Naive thymus-derived CD4-positive, alpha-beta T cell (primary cell): ENCODE data around the gene GRIK4. TPM values are rescaled to one million over a fixed set of nuclear protein-coding genes. Genes with fewer than 3 reads are reported as not detected.
A peak's percentile ranks its signal among the peaks of the same experiment; 100 is the strongest.

Experiments
- ATAC-seq: fragments of 150-1000 bp; cut with Tn5 transposase; 2 replicates; pipeline ENCODE4 v1.10.0; 2021; ENCODE audit warnings: mild to moderate bottlenecking, moderate library complexity
- CTCF ChIA-PET: fragments of 350-600 bp; sonication (Branson Sonifier 250); formaldehyde crosslinking; loops from one replicate; lab custom pipeline; 2021; ENCODE audit warnings: antibody characterized with exemption; lab: Charles Lee
- POLR2A ChIA-PET: fragments of 350-600 bp; sonication (Branson Sonifier 250); formaldehyde crosslinking; loops from one replicate; lab custom pipeline; 2021; ENCODE audit warnings: antibody characterized with exemption, inconsistent platforms; lab: Charles Lee
- DNase-seq, 9 donors: peaks; one replicate each; pipeline versions ENCODE4 v3.0.0 to v3.0.0-alpha.2; 2020 to 2022; ENCODE audit warnings: mixed read lengths in 1 of 9
- H3K27ac ChIP-seq: one replicate; pipeline ENCODE4 v1.7.0; 2013; ENCODE audit warnings: mild to moderate bottlenecking, low read depth, low read length, moderate library complexity
- H3K27me3 ChIP-seq, 2 donors: one replicate each; pipeline ENCODE4 v1.7.0; 2013; ENCODE audit warnings: low read length in 2 of 2, mild to moderate bottlenecking in 2 of 2, moderate library complexity in 2 of 2; ENCODE audit not compliant: control insufficient read depth in 2 of 2, insufficient read depth in 2 of 2
- H3K36me3 ChIP-seq, 3 experiments: 1 replicate in 2 of 3; 2 replicates in 1 of 3; pipeline ENCODE4 v1.7.0; 2013; ENCODE audit warnings: low read length in 3 of 3, mild to moderate bottlenecking in 3 of 3, moderate library complexity in 1 of 3; ENCODE audit not compliant: insufficient read depth in 3 of 3, control insufficient read depth in 2 of 3
- H3K4me1 ChIP-seq, 2 donors: one replicate each; pipeline ENCODE4 v1.7.0; 2013; ENCODE audit warnings: low read length in 2 of 2, mild to moderate bottlenecking in 2 of 2, moderate library complexity in 1 of 2; ENCODE audit not compliant: control insufficient read depth in 2 of 2, insufficient read depth in 2 of 2
- H3K4me3 ChIP-seq: 2 replicates; pipeline ENCODE4 v1.7.0; 2013; ENCODE audit warnings: mild to moderate bottlenecking, low read length
- H3K9me3 ChIP-seq, 3 experiments: 1 replicate in 2 of 3; 2 replicates in 1 of 3; pipeline ENCODE4 v1.7.0; 2013; ENCODE audit warnings: low read length in 3 of 3; ENCODE audit not compliant: control insufficient read depth in 2 of 3
- H3K27ac Mint-ChIP-seq, 9 donors: one replicate each; pipeline ENCODE4 v1.8.0; 2020 to 2022; ENCODE audit warnings: mixed read lengths in 9 of 9, mild to moderate bottlenecking in 8 of 9, moderate library complexity in 5 of 9, inconsistent platforms in 2 of 9
- H3K27me3 Mint-ChIP-seq, 5 donors: one replicate each; pipeline ENCODE4 v1.8.0; 2021 to 2022; ENCODE audit warnings: mixed read lengths in 5 of 5, mild to moderate bottlenecking in 1 of 5
- H3K36me3 Mint-ChIP-seq, 5 donors: one replicate each; pipeline ENCODE4 v1.8.0; 2020 to 2022; ENCODE audit warnings: mixed read lengths in 5 of 5, mild to moderate bottlenecking in 3 of 5, inconsistent platforms in 1 of 5
- H3K4me1 Mint-ChIP-seq, 7 donors: one replicate each; pipeline ENCODE4 v1.8.0; 2020 to 2022; ENCODE audit warnings: mixed read lengths in 7 of 7, mild to moderate bottlenecking in 3 of 7, inconsistent platforms in 1 of 7
- H3K4me3 Mint-ChIP-seq, 10 donors: one replicate each; pipeline ENCODE4 v1.8.0; 2020 to 2022; ENCODE audit warnings: mild to moderate bottlenecking in 10 of 10, mixed read lengths in 10 of 10, moderate library complexity in 6 of 10, inconsistent platforms in 2 of 10
- H3K9me3 Mint-ChIP-seq, 11 donors: one replicate each; pipeline ENCODE4 v1.8.0; 2020 to 2022; ENCODE audit warnings: mixed read lengths in 11 of 11, mild to moderate bottlenecking in 4 of 11, inconsistent platforms in 1 of 11, moderate library complexity in 1 of 11
- intact Hi-C, 2 donors: fragments of 100-400 bp; cut with micrococcal nuclease; formaldehyde crosslinking; loops; one replicate each; pipeline ENCODE4 v1.15.1; 2023
- polyA plus RNA-seq, 2 donors: library from polyadenylated mRNA; unstranded; fragments of 300-500 nt; fragmentation: Illumina TruSeq; gene quantifications; one replicate each; pipeline ENCODE4 v1.2.3, GENCODE V29; 2021
- total RNA-seq, 6 experiments: library from RNA in 5 of 6; stranded (reverse) in 5 of 6; gene quantifications; 1 replicate in 5 of 6; 2 replicates in 1 of 6; pipeline ENCODE4 v1.2.3 and lab custom pipeline; 2021 to 2026

Gene GRIK4
- total and polyA plus RNA-seq, 7 experiments from 2014 or later, result 0.93 to 3.8 TPM; not detected in 5

GRCh38 chr11:120576606-120577005 lies 65.1 kb downstream of the GRIK4 start:
- H3K4me1 ChIP-seq, result no peaks in the 10 kb centered on the region
- H3K9me3 ChIP-seq, result no peaks in the 10 kb centered on the region
- H3K36me3 ChIP-seq, result no peaks in the 10 kb centered on the region
- no peaks in the 10 kb centered on the region for H3K36me3 Mint-ChIP-seq
- DNase-seq, result no peak
- no peak overlapping the region for H3K4me3 Mint-ChIP-seq
- H3K4me1 Mint-ChIP-seq, result peaks cover 0 to 4% (median 0%) of the 10 kb centered on the region in 7 donors
- no peak overlapping the region for H3K27ac Mint-ChIP-seq
- H3K27me3 ChIP-seq, result no peaks in the 10 kb centered on the region
- H3K27me3 Mint-ChIP-seq, result peaks cover 7 to 46% (median 26%) of the 10 kb centered on the region in 5 donors
- intact Hi-C loops, result no loop called here
- POLR2A ChIA-PET, result no interaction called here
- no peak overlapping the region for H3K4me3 ChIP-seq
- no peak for ATAC-seq
- H3K9me3 Mint-ChIP-seq, result peaks cover 0 to 1% (median 0%) of the 10 kb centered on the region in 11 donors
- no peak overlapping the region for H3K27ac ChIP-seq
- CTCF ChIA-PET, result no interaction called here

- no peak for DNase-seq
- H3K4me3 Mint-ChIP-seq, result no peak overlapping the region
- H3K9me3 Mint-ChIP-seq, result peaks cover 0 to 1% (median 0%) of the 10 kb centered on the region in 11 donors
- ChIA-PET POLR2A (no interaction called here), CTCF (no interaction called here)
- Histone ChIP-seq H3K27me3 (no peaks in the 10 kb centered on the region), H3K36me3 (no peaks in the 10 kb centered on the region), H3K4me3 (no peak overlapping the region), H3K4me1 (no peaks in the 10 kb centered on the region), H3K27ac (no peak overlapping the region), H3K9me3 (no peaks in the 10 kb centered on the region)
- H3K4me1 Mint-ChIP-seq, result peaks cover 0 to 4% (median 0%) of the 10 kb centered on the region in 7 donors
- peak overlapping the region in 1 of 9 donors; percentile 40 for H3K27ac Mint-ChIP-seq
- H3K27me3 Mint-ChIP-seq, result peaks cover 7 to 42% (median 22%) of the 10 kb centered on the region in 5 donors
- no peaks in the 10 kb centered on the region for H3K36me3 Mint-ChIP-seq
- intact Hi-C loops, result no loop called here
- ATAC-seq, result no peak
These were observed 65.5 kb downstream of the GRIK4 start for GRCh38 chr11:120577041-120577440.

- no peaks in the 10 kb centered on the region for H3K27me3 ChIP-seq
- no peak for ATAC-seq
- intact Hi-C loops, result no loop called here
- H3K9me3 Mint-ChIP-seq, result peaks cover 0 to 1% (median 0%) of the 10 kb centered on the region in 11 donors
- no peaks in the 10 kb centered on the region for H3K36me3 ChIP-seq
- H3K4me1 Mint-ChIP-seq, result peaks cover 0 to 4% (median 0%) of the 10 kb centered on the region in 7 donors
- CTCF ChIA-PET, result no interaction called here
- DNase-seq, result no peak
- H3K27me3 Mint-ChIP-seq, result peaks cover 7 to 42% (median 19%) of the 10 kb centered on the region in 5 donors
- H3K9me3 ChIP-seq, result no peaks in the 10 kb centered on the region
- no peak overlapping the region for H3K27ac ChIP-seq
- H3K4me1 ChIP-seq, result no peaks in the 10 kb centered on the region
- no peak overlapping the region for H3K4me3 Mint-ChIP-seq
- POLR2A ChIA-PET, result no interaction called here
- no peaks in the 10 kb centered on the region for H3K36me3 Mint-ChIP-seq
- no peak overlapping the region for H3K4me3 ChIP-seq
- peak overlapping the region in 2 of 9 donors; percentile 32 to 40 for H3K27ac Mint-ChIP-seq
These were observed 66.2 kb downstream of the GRIK4 start for GRCh38 chr11:120577624-120578363.

- ChIA-PET POLR2A (no interaction called here), CTCF (no interaction called here)
- H3K4me1 Mint-ChIP-seq, result peaks cover 0 to 4% (median 0%) of the 10 kb centered on the region in 7 donors
- Histone ChIP-seq H3K4me1 (no peaks in the 10 kb centered on the region), H3K27me3 (no peaks in the 10 kb centered on the region), H3K36me3 (no peaks in the 10 kb centered on the region), H3K4me3 (no peak overlapping the region), H3K9me3 (no peaks in the 10 kb centered on the region), H3K27ac (no peak overlapping the region)
- no peak overlapping the region for H3K27ac Mint-ChIP-seq
- DNase-seq (no peak), ATAC-seq (peak; percentile 10)
- no peak overlapping the region for H3K4me3 Mint-ChIP-seq
- intact Hi-C loops, result no loop called here
- H3K9me3 Mint-ChIP-seq, result peaks cover 0 to 9% (median 6%) of the 10 kb centered on the region in 11 donors
- H3K27me3 Mint-ChIP-seq, result peaks cover 12 to 45% (median 25%) of the 10 kb centered on the region in 5 donors
- peaks cover 0 to 6% (median 0%) of the 10 kb centered on the region in 5 donors for H3K36me3 Mint-ChIP-seq
These were observed 67.1 kb downstream of the GRIK4 start for GRCh38 chr11:120578596-120579154.

GRCh38 chr11:120579611-120580031 lies 68.1 kb downstream of the GRIK4 start:
- no peak overlapping the region for H3K27ac Mint-ChIP-seq
- H3K27me3 Mint-ChIP-seq, result peaks cover 12 to 50% (median 26%) of the 10 kb centered on the region in 5 donors
- ChIA-PET CTCF (no interaction called here), POLR2A (no interaction called here)
- peaks cover 0 to 4% (median 0%) of the 10 kb centered on the region in 7 donors for H3K4me1 Mint-ChIP-seq
- Histone ChIP-seq H3K27me3 (no peaks in the 10 kb centered on the region), H3K4me1 (no peaks in the 10 kb centered on the region), H3K4me3 (no peak overlapping the region), H3K9me3 (no peaks in the 10 kb centered on the region), H3K27ac (no peak overlapping the region), H3K36me3 (no peaks in the 10 kb centered on the region)
- peaks cover 0 to 17% (median 7%) of the 10 kb centered on the region in 11 donors for H3K9me3 Mint-ChIP-seq
- no peak for DNase-seq
- peaks cover 0 to 6% (median 0%) of the 10 kb centered on the region in 5 donors for H3K36me3 Mint-ChIP-seq
- no peak for ATAC-seq
- intact Hi-C loops, result no loop called here
- H3K4me3 Mint-ChIP-seq, result no peak overlapping the region

- H3K36me3 Mint-ChIP-seq, result peaks cover 0 to 6% (median 0%) of the 10 kb centered on the region in 5 donors
- CTCF ChIA-PET, result no interaction called here
- POLR2A ChIA-PET, result no interaction called here
- intact Hi-C loops, result no loop called here
- Histone ChIP-seq H3K27ac (no peak overlapping the region), H3K4me1 (no peaks in the 10 kb centered on the region), H3K27me3 (no peaks in the 10 kb centered on the region), H3K36me3 (no peaks in the 10 kb centered on the region), H3K9me3 (no peaks in the 10 kb centered on the region), H3K4me3 (no peak overlapping the region)
- DNase-seq (no peak), ATAC-seq (no peak)
- peaks cover 0 to 4% (median 0%) of the 10 kb centered on the region in 7 donors for H3K4me1 Mint-ChIP-seq
- H3K9me3 Mint-ChIP-seq, result peaks cover 0 to 17% (median 7%) of the 10 kb centered on the region in 11 donors
- H3K4me3 Mint-ChIP-seq, result no peak overlapping the region
- no peak overlapping the region for H3K27ac Mint-ChIP-seq
- H3K27me3 Mint-ChIP-seq, result peaks cover 12 to 51% (median 35%) of the 10 kb centered on the region in 5 donors
These were observed 69.8 kb downstream of the GRIK4 start for GRCh38 chr11:120581313-120581712.
